Measurements from ENCODE around the gene ADAM15. TPM values are rescaled to one million over a fixed set of nuclear protein-coding genes. Genes with fewer than 3 reads are reported as not detected.

The ADAM15 gene
- total and polyA plus RNA-seq, 2 of the 8 experiments (the other 6 are each of a cell fraction or from before 2014, with no cell fraction given), result 32.9 to 37.6 TPM

DNA sequence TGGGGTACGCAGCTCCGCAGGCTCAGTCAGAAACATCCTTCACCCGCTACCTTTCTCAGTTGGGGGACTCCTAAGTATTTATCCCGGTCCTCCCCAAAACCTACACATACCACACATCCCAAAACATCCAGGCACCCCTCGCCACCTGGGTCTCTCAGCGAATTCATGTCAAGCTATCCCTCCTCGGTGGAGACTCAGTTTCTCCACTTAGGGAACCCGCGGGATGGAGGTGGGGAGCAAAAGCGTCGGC, 49.8 kb upstream of the ADAM15 start:
- Histone ChIP-seq H4K5ac (ENCODE audit: insufficient read length, low read depth, low read length) (peak overlapping the region; percentile 50), H3K27ac (ENCODE audit: low read depth, low read length) (no peak overlapping the region; the same call in 1 of the 2 replicates), H3K14ac (ENCODE audit: insufficient read length) (no peak overlapping the region), H2BK120ac (replicated peaks; ENCODE audit: low read depth, low read length) (no peak overlapping the region), H4K20me1 (replicated peaks in 1 of 2; ENCODE audit: control insufficient read depth in 1 of 2, insufficient read depth in 2 of 2, low read length in 2 of 2) (peaks cover 0 to 8% of the 10 kb centered on the region in 2 experiments), H2AK5ac (ENCODE audit: low read depth, low read length) (no peak overlapping the region), H3K4ac (replicated peaks; ENCODE audit: insufficient read length, low read depth, low read length) (peak overlapping the region; percentile 74), H3K56ac (replicated peaks; ENCODE audit: insufficient read length, low read depth, low read length) (no peak overlapping the region), H3K4me1 (replicated peaks in 1 of 4; ENCODE audit: control insufficient read depth in 3 of 4, insufficient read depth in 4 of 4, low read length in 3 of 4) (peaks cover 6 to 18% (median 14%) of the 10 kb centered on the region in 4 experiments), H4K91ac (replicated peaks; ENCODE audit: insufficient read length, low read length) (peak overlapping the region; percentile 8), H3K36me3 (ENCODE audit: control insufficient read depth in 2 of 4, insufficient read depth in 4 of 4, low read length in 3 of 4) (peaks cover 0 to 2% (median 0%) of the 10 kb centered on the region in 4 experiments; a peak in 2 of 8 replicates), H2BK15ac (ENCODE audit: low read length) (no peak overlapping the region), H3K79me1 (ENCODE audit: low read depth, low read length) (peaks cover 4% of the 10 kb centered on the region; the same call in 1 of the 2 replicates), H3K27me3 (replicated peaks in 1 of 4; ENCODE audit: control insufficient read depth in 3 of 4, extremely low read depth in 1 of 4, insufficient read depth in 3 of 4, low read length in 3 of 4) (no peaks in the 10 kb centered on the region), H4K8ac (ENCODE audit: extremely low read depth, insufficient read depth, low read length) (0 out of 2 replicates have a peak overlapping the region, but pooled peaks have one; percentile 93), H3K23ac (ENCODE audit: insufficient read length) (no peak overlapping the region), H2AFZ (ENCODE audit: low read length) (no peak overlapping the region), H3K18ac (ENCODE audit: extremely low read depth, low read length) (peak overlapping the region; percentile 83), H3K79me2 (ENCODE audit: control insufficient read depth in 1 of 2, insufficient read depth in 2 of 2, low read length in 2 of 2) (peaks cover 0 to 33% of the 10 kb centered on the region in 2 experiments; a peak in 2 of 4 replicates), H3K9me3 (ENCODE audit: insufficient read depth in 2 of 2, low read depth in 1 of 2, low read length in 1 of 2) (no peaks in the 10 kb centered on the region), H3K4me3 (ENCODE audit: extremely low read depth in 1 of 4, insufficient read depth in 2 of 4, low read depth in 3 of 4, low read length in 4 of 4) (peak overlapping the region; percentile 61 to 77 (median 63)), H2BK5ac (ENCODE audit: low read depth, low read length) (peak overlapping the region; percentile 87), H2BK12ac (ENCODE audit: low read depth, low read length) (peak overlapping the region; percentile 80), H3K23me2 (ENCODE audit: low read depth, low read length) (peaks cover 18% of the 10 kb centered on the region; the same call in 1 of the 2 replicates), H2BK20ac (ENCODE audit: low read length) (peak overlapping the region; percentile 72; the same call in 1 of the 2 replicates), H3K9ac (replicated peaks in 1 of 4; ENCODE audit: extremely low read depth in 1 of 4, low read depth in 3 of 4, low read length in 3 of 4) (peak overlapping the region in 2 of 4 experiments; percentile 43 to 60; a peak in 2 of 7 replicates), H3K4me2 (ENCODE audit: insufficient read depth in 1 of 2, low read depth in 2 of 2, low read length in 2 of 2) (peak overlapping the region; percentile 79 to 87)
- CTCF ChIA-PET (ENCODE audit: partially characterized antibody), result interaction anchor here (0.9 to 14.0 kb wide), 7 partner anchors 13 to 90 kb away, joined by 3 to 334 read pairs (median 113); partner anchors contain the start of genes CKS1B, EFNA3, EFNA4 and FLAD1
- POLR2A ChIA-PET (ENCODE audit: partially characterized antibody), result interaction anchor here (0.6 to 42.8 kb wide), 7 partner anchors 14 to 864 kb away, joined by 3 to 702 read pairs (median 4); partner anchors contain the start of genes CKS1B, EFNA3, EFNA4 and FLAD1
- 0% methylated on average over 7 of the region's 11 CpGs; no CpG with 5 or more reads in 1 of the 2 experiments for WGBS, 2 experiments (ENCODE audit: extremely low coverage in 1 of 2, insufficient coverage in 1 of 2, insufficient read length in 1 of 2, insufficient replicate concordance in 2 of 2, low coverage in 1 of 2, low lambda C conversion rate in 2 of 2, missing lambda C conversion rate in 1 of 2)
- FAIRE-seq, result no peak
- DNase-seq (ENCODE audit: low read depth in 1 of 2, low spot score in 2 of 2), result no peak
- TF ChIP-seq ASH2L (IDR thresholded peaks at IDR 0.05; ENCODE audit: low read length) (peak; percentile 49), HDAC6 (IDR thresholded peaks at IDR 0.05; ENCODE audit: low read depth, low read length) (no peak), BACH1 (IDR thresholded peaks at IDR 0.05; ENCODE audit: low read length) (no peak), TBP (IDR thresholded peaks at IDR 0.05; ENCODE audit: low read depth, low read length) (peak; percentile 5; the same call in 1 of the 2 replicates), KDM4A (IDR thresholded peaks at IDR 0.05; ENCODE audit: low read depth, low read length, severe bottlenecking) (no peak), HDAC2 (IDR thresholded peaks at IDR 0.05; ENCODE audit: borderline replicate concordance in 1 of 2, low read depth in 2 of 2, low read length in 2 of 2) (peak; percentile 9 to 45; a peak in 1 of 4 replicates), KDM1A (IDR thresholded peaks at IDR 0.05; ENCODE audit: borderline replicate concordance, low read length) (no peak), BCL11A (IDR thresholded peaks at IDR 0.05; ENCODE audit: low read depth in 2 of 2, low read length in 2 of 2) (no peak), SIRT6 (IDR thresholded peaks at IDR 0.05; ENCODE audit: low read length) (no peak), RXRA (IDR thresholded peaks at IDR 0.05; ENCODE audit: insufficient read depth, low read depth, low read length) (no peak), BRCA1 (IDR thresholded peaks at IDR 0.05; ENCODE audit: low read depth, low read length) (no peak)
- TF ChIP-seq, protein P1, sequence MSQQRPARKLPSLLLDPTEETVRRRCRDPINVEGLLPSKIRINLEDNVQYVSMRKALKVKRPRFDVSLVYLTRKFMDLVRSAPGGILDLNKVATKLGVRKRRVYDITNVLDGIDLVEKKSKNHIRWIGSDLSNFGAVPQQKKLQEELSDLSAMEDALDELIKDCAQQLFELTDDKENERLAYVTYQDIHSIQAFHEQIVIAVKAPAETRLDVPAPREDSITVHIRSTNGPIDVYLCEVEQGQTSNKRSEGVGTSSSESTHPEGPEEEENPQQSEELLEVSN (IDR thresholded peaks at IDR 0.05), result no peak

Data from H1 (cell line).